HG02840 (cell line): ENCODE measurements around the gene TCEANC2.

ENCODE experiments used
- ATAC-seq: cut with Tn5 transposase; IDR thresholded peaks from one replicate; pipeline ENCODE4 v1.9.1; 2021; ENCODE audit warnings: mild to moderate bottlenecking, moderate library complexity, moderate number of reproducible peaks; ENCODE audit not compliant: unreplicated experiment, low FRiP score

The TCEANC2 gene

DNA sequence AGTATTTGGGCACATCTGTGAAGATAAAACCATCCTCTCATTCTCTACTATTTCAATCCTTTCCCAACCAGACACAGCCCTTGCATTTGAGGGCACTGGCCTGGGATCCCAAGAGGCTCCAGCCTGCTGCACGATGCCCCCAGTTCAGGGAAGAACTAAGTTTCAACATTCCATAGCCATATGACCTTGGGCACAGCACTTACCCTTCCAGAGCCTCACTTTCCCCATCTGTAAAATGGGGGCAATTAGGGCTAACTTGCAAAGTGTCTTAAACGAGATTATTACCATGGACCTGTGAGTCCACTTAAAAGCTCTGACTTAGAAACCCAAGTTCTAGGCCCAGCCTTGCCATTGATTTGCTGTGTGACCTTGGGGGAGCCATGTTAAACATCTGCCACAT lies 76.5 kb downstream of the TCEANC2 start:
- ATAC-seq, result no peak

- ATAC-seq, result no peak
Measured at GRCh38 chr1:54131419-54131818, 78.0 kb downstream of the TCEANC2 start.

GRCh38 chr1:54132495-54132894 lies 79.1 kb downstream of the TCEANC2 start:
- ATAC-seq, result no peak

- no peak for ATAC-seq
Measured at GRCh38 chr1:54134295-54134694, 80.9 kb downstream of the TCEANC2 start.

DNA sequence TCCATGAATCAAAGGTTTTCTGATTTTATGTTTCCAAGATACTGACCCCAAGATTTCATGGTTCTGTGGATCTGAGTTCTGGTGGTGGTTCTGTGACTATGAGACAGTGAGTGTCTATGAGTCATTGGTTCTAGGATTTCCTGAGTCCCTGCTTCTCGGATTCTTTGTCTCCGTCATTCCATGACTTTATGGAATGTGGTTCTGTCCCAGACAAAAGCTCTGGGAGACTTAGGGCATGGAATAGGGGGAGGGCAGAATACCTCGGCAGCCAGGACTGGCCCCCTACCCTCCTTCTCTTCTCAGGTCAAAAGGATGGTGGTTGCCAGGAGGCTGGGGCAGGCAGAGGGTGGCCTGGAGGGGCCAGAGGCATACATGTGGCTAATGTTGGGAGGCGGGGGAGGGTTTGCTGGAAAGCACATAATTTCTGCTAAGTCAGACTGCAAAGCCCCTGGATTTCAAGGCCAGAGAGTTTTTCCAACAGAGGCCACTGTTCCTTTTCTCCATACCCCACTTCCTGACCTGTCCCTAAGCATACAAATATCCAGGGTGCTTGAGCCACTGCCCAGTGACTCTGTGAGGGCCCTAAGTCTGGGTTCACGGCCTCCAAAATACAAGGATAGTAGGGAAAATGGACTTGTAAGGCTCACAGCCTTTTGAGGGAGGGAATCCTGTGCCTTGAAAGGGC lies 82.2 kb downstream of the TCEANC2 start:
- ATAC-seq, result no peak

DNA sequence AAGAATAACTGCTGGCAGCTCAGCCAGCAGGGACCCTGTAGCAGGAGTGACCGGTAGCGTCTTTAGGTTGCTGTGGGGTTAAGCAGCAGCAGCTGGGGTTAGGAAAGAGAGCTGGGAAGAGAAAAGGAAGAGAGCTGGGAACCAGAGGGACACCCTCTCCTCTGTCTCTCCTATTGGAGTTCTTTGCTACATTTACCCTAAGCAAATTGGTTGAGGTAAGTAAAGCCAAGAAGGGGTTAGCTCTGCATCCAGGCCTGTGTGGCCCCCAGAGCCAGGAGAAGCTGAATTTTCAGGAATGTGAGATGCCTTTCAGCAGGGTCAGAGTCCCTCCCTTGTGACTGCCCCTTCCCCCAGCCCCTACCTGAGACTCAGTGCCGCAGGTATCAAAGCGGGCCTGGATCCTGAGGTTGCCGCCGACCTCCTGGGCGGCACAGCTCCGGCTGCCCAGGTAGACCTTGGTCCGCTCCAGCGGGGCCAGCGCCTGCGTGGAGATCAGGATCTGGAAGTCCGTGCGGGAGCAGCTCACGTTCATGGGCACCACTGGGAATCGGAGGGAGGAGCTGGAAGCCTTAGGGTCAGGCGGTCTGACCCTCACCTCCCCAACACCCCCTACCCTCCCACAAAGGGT lies 83.0 kb downstream of the TCEANC2 start:
- no peak for ATAC-seq

DNA sequence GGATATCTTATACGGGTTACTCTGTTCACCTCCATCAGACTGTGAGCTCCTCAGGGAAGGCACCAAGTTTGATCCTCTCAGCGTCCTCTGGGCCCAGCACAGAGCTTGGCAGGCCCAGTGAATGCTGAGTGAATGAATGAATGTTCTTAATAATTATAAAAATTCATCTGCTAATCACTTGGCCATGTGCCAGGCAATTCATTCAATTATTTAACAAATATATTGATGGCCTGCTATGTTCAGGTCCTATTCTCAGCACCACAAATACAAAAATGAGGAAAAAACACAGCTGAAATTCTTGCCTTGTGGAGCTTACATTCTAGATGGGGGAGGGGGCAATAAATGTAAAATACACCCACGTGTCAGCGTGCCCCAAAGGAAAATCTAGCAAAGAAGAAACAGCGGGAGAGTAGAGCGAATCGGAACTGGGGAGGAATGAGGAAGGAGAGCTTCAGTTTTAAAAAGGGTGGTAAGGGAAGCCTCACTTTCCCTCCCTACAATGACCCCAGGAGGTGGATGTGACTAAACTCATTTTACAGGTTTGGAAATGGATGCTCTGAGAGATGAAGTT lies 83.6 kb downstream of the TCEANC2 start:
- no peak for ATAC-seq

GRCh38 chr1:54137534-54138061 lies 84.2 kb downstream of the TCEANC2 start:
- no peak for ATAC-seq

DNA sequence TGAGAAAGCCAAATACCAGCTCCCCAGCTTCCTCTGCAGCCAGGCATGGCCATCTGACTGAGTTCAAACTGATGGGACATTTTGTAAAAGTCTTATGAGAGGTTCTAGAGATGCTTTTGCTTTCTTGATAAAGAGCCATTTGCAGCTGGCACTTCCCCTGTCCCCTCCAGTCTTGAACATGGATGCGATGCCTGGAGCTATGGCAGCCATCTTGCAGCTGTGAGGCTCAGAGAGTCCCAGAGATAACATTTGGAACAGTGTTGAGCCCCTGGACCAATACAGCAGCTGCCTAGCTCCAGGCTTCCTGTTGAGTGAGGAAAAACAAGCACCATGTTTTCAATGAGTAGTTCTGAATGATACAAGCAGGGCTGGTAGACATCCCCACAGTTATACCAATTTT lies 85.6 kb downstream of the TCEANC2 start:
- ATAC-seq, result no peak

DNA sequence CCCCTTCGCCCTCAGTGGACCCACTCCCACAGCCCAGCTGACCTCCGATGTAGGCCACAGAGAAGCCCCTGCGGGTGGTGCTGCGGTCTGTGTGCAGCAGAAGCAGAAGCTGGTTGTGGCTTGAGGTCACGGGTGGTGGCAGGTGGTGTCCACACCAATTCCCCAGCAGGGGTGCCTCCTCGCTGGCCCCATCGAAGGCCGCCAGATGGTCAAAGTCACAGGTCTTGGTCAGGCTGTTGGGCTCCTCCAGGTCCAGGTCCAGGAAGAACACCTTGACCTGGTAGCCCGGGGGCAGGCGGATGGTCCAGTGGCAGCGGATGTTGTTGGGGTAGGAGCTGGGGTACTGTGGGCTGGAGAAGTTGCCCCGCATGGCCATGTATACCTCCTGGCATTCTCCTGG lies 86.3 kb downstream of the TCEANC2 start:
- no peak for ATAC-seq

DNA sequence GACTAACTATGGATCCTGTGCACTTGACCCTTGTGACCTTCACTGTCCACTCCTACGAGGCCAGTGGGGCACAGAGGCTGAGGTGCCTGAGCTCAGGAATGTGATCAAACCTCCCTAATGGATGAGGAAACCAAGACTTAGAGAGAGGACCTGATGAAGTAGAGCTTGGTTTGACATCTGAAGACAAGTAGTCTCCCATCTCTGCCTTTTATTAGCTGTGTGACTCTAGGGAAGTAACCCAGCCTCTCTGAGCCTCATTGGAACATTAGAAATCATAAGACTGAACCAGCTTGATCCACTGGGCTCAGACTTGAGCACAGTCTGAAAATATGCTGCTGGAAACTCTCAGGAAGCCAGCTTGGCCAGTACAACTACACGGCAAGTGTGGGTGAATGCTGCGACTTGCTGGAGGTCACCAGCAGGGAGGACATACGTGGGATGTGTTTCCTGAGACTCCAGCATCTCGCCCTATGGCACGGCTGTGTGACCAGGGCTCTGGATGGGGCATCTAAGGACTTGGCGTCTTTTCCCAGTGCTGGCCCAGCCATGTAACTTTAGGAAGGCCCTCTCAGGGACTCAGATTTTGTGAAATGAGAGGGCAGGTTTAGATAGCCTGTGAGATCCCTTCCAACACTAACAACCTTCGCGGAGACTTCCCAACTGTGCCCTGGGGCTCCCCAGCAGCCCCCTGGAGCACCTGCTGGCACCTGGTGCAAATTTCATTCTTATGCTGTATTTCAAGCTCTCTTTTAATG lies 88.9 kb downstream of the TCEANC2 start:
- ATAC-seq, result no peak

GRCh38 chr1:54144366-54144765 lies 91.0 kb downstream of the TCEANC2 start:
- no peak for ATAC-seq

GRCh38 chr1:54149734-54150133 lies 96.3 kb downstream of the TCEANC2 start:
- ATAC-seq, result no peak

DNA sequence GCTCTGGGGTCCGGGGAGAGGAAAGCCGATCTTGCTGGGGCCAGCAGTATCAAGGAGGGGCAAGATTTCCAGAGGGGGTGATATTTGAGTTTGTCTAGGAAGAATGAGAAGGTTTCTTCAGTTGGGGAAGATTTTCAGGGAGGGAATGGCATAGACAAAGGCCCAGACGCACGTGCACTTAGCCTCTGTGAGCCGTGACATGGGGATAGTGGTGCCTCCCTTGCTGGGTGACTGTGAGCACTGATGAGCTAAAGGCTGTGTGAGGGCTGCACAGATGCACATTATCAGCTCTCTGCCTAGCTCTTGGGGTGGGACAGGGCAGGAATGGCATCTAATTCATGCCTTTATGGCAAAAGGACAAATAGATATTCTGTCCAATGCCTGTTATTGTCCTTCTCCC lies 97.6 kb downstream of the TCEANC2 start:
- no peak for ATAC-seq

GRCh38 chr1:54152696-54153095 lies 99.3 kb downstream of the TCEANC2 start, which contains the start of gene CDCP2:
CDCP2 (minus strand) TSS chr1:54153000; CDS start chr1:54152922, 78 bp downstream.
- ATAC-seq, result no peak

DNA sequence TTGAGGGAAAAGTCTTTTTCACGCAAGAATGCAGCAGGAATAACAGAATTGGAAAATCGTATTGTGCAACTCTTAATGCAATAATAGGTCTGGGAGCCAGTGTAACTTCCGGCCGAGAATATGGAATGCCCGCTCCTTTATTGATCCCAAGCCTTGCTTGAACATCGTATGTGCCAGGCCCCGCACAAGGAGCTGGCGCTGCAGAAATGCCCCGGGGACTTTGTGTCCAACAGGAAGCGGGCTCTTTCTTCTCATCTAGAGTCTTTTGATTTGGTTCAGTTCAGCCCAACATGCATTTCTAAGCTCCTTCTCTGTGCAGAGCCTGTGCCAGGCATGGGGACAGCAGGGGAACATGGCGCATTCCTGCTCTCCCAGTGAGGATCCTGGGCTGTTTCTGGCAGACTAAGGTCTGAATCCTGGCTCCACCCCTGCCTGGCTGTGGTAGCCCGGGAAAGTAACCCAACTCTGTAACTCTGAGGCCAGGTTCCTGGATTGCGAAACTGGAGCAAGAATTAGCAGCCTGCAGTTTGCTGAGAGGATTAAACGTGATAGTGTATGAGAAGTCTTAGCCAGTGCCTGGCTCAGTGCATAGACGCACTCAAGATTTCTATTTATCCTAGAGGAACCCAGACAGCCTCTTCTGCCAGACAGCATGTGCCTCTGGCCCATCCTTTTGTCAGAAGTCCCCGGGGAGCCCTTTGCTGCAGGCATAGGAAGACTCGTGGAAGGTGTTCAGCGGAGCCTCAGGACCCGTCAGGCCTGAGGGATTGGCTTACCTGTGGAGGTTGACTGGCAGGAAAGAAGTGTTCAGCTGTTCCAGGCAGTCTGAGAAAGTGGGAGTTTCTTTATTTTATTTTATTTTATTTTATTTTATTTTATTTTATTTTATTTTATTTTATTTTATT lies 100.4 kb downstream of the TCEANC2 start:
- ATAC-seq, result no peak
